Activated T-cell treated with anti-CD3 and anti-CD28 coated beads, Interleukin-2, amount 50 U/mL, for 72 hours (primary cell): ENCODE data around the gene LARGE1. TPM values are rescaled to one million over a fixed set of nuclear protein-coding genes. Genes with fewer than 3 reads are reported as not detected.
"Not testable (repeated sequence)": the region's sequence is repeated elsewhere in the genome, so short reads cannot be mapped to it uniquely, and the experiment has no call there.

ENCODE experiments used
- ATAC-seq, 2 donors: fragments of 150-1000 bp; cut with Tn5 transposase; replicated peaks in 1 of 2; 2 replicates each; pipeline ENCODE4 v1.10.0; 2021; ENCODE audit warnings: moderate library complexity in 2 of 2, mild to moderate bottlenecking in 1 of 2
- DNase-seq, 2 donors: peaks; one replicate each; pipeline ENCODE4 v3.0.0; 2021 to 2022; ENCODE audit warnings: mixed read lengths in 1 of 2
- H3K27ac Mint-ChIP-seq: one replicate; pipeline ENCODE4 v1.8.0; 2022; ENCODE audit warnings: mild to moderate bottlenecking, moderate library complexity, mixed read lengths
- H3K27me3 Mint-ChIP-seq: one replicate; pipeline ENCODE4 v1.8.0; 2022; ENCODE audit warnings: low read depth, mixed read lengths
- H3K36me3 Mint-ChIP-seq, 2 donors: one replicate each; pipeline ENCODE4 v1.8.0; 2022; ENCODE audit warnings: mixed read lengths in 2 of 2, mild to moderate bottlenecking in 1 of 2; ENCODE audit not compliant: insufficient read depth in 2 of 2
- H3K4me1 Mint-ChIP-seq: one replicate; pipeline ENCODE4 v1.8.0; 2022; ENCODE audit warnings: low read depth, mixed read lengths
- H3K4me3 Mint-ChIP-seq, 2 donors: one replicate each; pipeline ENCODE4 v1.8.0; 2022; ENCODE audit warnings: mild to moderate bottlenecking in 2 of 2, mixed read lengths in 2 of 2, moderate library complexity in 2 of 2
- H3K9me3 Mint-ChIP-seq, 2 donors: one replicate each; pipeline ENCODE4 v1.8.0; 2022; ENCODE audit warnings: mixed read lengths in 2 of 2
- total RNA-seq, 2 donors: library from RNA; stranded (reverse); gene quantifications; one replicate each; pipeline ENCODE4 v1.2.3, GENCODE V29; 2022

LARGE1 gene
- total RNA-seq, 2 donors from 2014 or later, result 0.82 to 3.6 TPM

GRCh38 chr22:33461698-33462434, 458.4 kb downstream of the LARGE1 start:
- DNase-seq, result no peak
- Mint-ChIP-seq H3K27ac (no peak overlapping the region), H3K27me3 (no peaks in the 10 kb centered on the region), H3K9me3 (peaks cover 1 to 4% of the 10 kb centered on the region in 2 donors), H3K4me1 (no peaks in the 10 kb centered on the region), H3K36me3 (no peaks in the 10 kb centered on the region), H3K4me3 (no peak overlapping the region)
- no peak for ATAC-seq

- H3K27ac Mint-ChIP-seq, DNase-seq, H3K27me3 Mint-ChIP-seq, H3K36me3 Mint-ChIP-seq, H3K4me1 Mint-ChIP-seq, H3K4me3 Mint-ChIP-seq, ATAC-seq, H3K9me3 Mint-ChIP-seq: not testable (repeated sequence)
These were observed 459.0 kb downstream of the LARGE1 start for GRCh38 chr22:33461245-33461644.

- ATAC-seq (no peak), DNase-seq (no peak)
- Mint-ChIP-seq H3K27me3 (no peaks in the 10 kb centered on the region), H3K4me1 (no peaks in the 10 kb centered on the region), H3K4me3 (no peak overlapping the region), H3K27ac (no peak overlapping the region), H3K9me3 (peaks cover 1 to 4% of the 10 kb centered on the region in 2 donors), H3K36me3 (no peaks in the 10 kb centered on the region)
These were observed 461.1 kb downstream of the LARGE1 start for GRCh38 chr22:33459137-33459536.

GRCh38 chr22:33456511-33456910, 463.8 kb downstream of the LARGE1 start:
- H3K4me3 Mint-ChIP-seq, result no peak overlapping the region
- no peak for ATAC-seq
- H3K36me3 Mint-ChIP-seq, result peaks cover 0 to 2% of the 10 kb centered on the region in 2 donors
- H3K27ac Mint-ChIP-seq, result no peak overlapping the region
- H3K27me3 Mint-ChIP-seq, result no peaks in the 10 kb centered on the region
- H3K9me3 Mint-ChIP-seq, result peaks cover 0 to 4% of the 10 kb centered on the region in 2 donors
- DNase-seq, result no peak
- no peaks in the 10 kb centered on the region for H3K4me1 Mint-ChIP-seq

- H3K27me3 Mint-ChIP-seq, result no peaks in the 10 kb centered on the region
- H3K36me3 Mint-ChIP-seq, result peaks cover 0 to 2% of the 10 kb centered on the region in 2 donors
- no peak overlapping the region for H3K4me3 Mint-ChIP-seq
- H3K9me3 Mint-ChIP-seq, result no peaks in the 10 kb centered on the region
- no peak for ATAC-seq
- DNase-seq, result no peak
- no peaks in the 10 kb centered on the region for H3K4me1 Mint-ChIP-seq
- no peak overlapping the region for H3K27ac Mint-ChIP-seq
These were observed 465.2 kb downstream of the LARGE1 start for GRCh38 chr22:33455036-33455435.

- ATAC-seq, result no peak
These were observed 468.3 kb downstream of the LARGE1 start for GRCh38 chr22:33451866-33452469.

GRCh38 chr22:33450756-33451155, 469.5 kb downstream of the LARGE1 start:
- peaks cover 0 to 2% of the 10 kb centered on the region in 2 donors for H3K36me3 Mint-ChIP-seq
- H3K9me3 Mint-ChIP-seq, result no peaks in the 10 kb centered on the region
- no peak overlapping the region for H3K4me3 Mint-ChIP-seq
- no peak overlapping the region for H3K27ac Mint-ChIP-seq
- ATAC-seq (no peak), DNase-seq (no peak)
- no peaks in the 10 kb centered on the region for H3K27me3 Mint-ChIP-seq
- H3K4me1 Mint-ChIP-seq, result no peaks in the 10 kb centered on the region

More at GRCh38 chr22:33451866-33452469, 468.3 kb downstream of the LARGE1 start:
- no peak overlapping the region for H3K4me3 Mint-ChIP-seq
- DNase-seq, result no peak
- no peak overlapping the region for H3K27ac Mint-ChIP-seq
- H3K27me3 Mint-ChIP-seq, result no peaks in the 10 kb centered on the region
- H3K9me3 Mint-ChIP-seq, result no peaks in the 10 kb centered on the region
- peaks cover 0 to 2% of the 10 kb centered on the region in 2 donors for H3K36me3 Mint-ChIP-seq
- no peaks in the 10 kb centered on the region for H3K4me1 Mint-ChIP-seq

- no peak overlapping the region for H3K4me3 Mint-ChIP-seq
- H3K27me3 Mint-ChIP-seq, result no peaks in the 10 kb centered on the region
- DNase-seq, result no peak
- no peaks in the 10 kb centered on the region for H3K4me1 Mint-ChIP-seq
- peaks cover 0 to 2% of the 10 kb centered on the region in 2 donors for H3K36me3 Mint-ChIP-seq
- ATAC-seq, result no peak
- peaks cover 0 to 2% of the 10 kb centered on the region in 2 donors for H3K9me3 Mint-ChIP-seq
- H3K27ac Mint-ChIP-seq, result no peak overlapping the region
These were observed 472.5 kb downstream of the LARGE1 start for GRCh38 chr22:33447733-33448132.

GRCh38 chr22:33443683-33444082, 476.6 kb downstream of the LARGE1 start:
- no peaks in the 10 kb centered on the region for H3K4me1 Mint-ChIP-seq
- ATAC-seq, result no peak
- H3K36me3 Mint-ChIP-seq, result no peaks in the 10 kb centered on the region
- no peaks in the 10 kb centered on the region for H3K27me3 Mint-ChIP-seq
- peaks cover 0 to 7% of the 10 kb centered on the region in 2 donors for H3K9me3 Mint-ChIP-seq
- H3K4me3 Mint-ChIP-seq, result no peak overlapping the region
- DNase-seq, result no peak
- H3K27ac Mint-ChIP-seq, result no peak overlapping the region

GRCh38 chr22:33440756-33441155, 479.5 kb downstream of the LARGE1 start:
- Mint-ChIP-seq H3K27me3 (no peaks in the 10 kb centered on the region), H3K9me3 (peaks cover 0 to 7% of the 10 kb centered on the region in 2 donors), H3K4me1 (no peaks in the 10 kb centered on the region), H3K27ac (no peak overlapping the region), H3K4me3 (no peak overlapping the region), H3K36me3 (no peaks in the 10 kb centered on the region)
- DNase-seq (no peak), ATAC-seq (no peak)

GRCh38 chr22:33438273-33438672, 482.0 kb downstream of the LARGE1 start:
- H3K27me3 Mint-ChIP-seq, result no peaks in the 10 kb centered on the region

GRCh38 chr22:33431300-33431699, 489.0 kb downstream of the LARGE1 start:
- Mint-ChIP-seq H3K4me1 (no peaks in the 10 kb centered on the region), H3K27me3 (no peaks in the 10 kb centered on the region), H3K4me3 (no peak overlapping the region), H3K9me3 (peaks cover 0 to 1% of the 10 kb centered on the region in 2 donors), H3K27ac (no peak overlapping the region), H3K36me3 (no peaks in the 10 kb centered on the region)
- no peak for ATAC-seq
- no peak for DNase-seq

More at GRCh38 chr22:33438273-33438672, 482.0 kb downstream of the LARGE1 start:
- Mint-ChIP-seq H3K27ac (no peak overlapping the region), H3K36me3 (no peaks in the 10 kb centered on the region), H3K4me1 (no peaks in the 10 kb centered on the region), H3K4me3 (no peak overlapping the region), H3K9me3 (peaks cover 0 to 5% of the 10 kb centered on the region in 2 donors)
- DNase-seq, result peak in 1 of 2 donors; percentile 1
- ATAC-seq, result peak in 1 of 2 donors; percentile 64

- H3K27me3 Mint-ChIP-seq, result no peaks in the 10 kb centered on the region
- peaks cover 0 to 1% of the 10 kb centered on the region in 2 donors for H3K9me3 Mint-ChIP-seq
- no peak for DNase-seq
- no peak overlapping the region for H3K27ac Mint-ChIP-seq
- no peaks in the 10 kb centered on the region for H3K36me3 Mint-ChIP-seq
- H3K4me1 Mint-ChIP-seq, result no peaks in the 10 kb centered on the region
- H3K4me3 Mint-ChIP-seq, result no peak overlapping the region
- no peak for ATAC-seq
These were observed 491.0 kb downstream of the LARGE1 start for GRCh38 chr22:33429281-33429680.
